Measurements from ENCODE around the gene IL4R. TPM values are rescaled to one million over a fixed set of nuclear protein-coding genes. Genes with fewer than 3 reads are reported as not detected.

The IL4R gene
- total and polyA plus RNA-seq, 7 donors = 16.9 to 177 (median 55.3) TPM

DNA sequence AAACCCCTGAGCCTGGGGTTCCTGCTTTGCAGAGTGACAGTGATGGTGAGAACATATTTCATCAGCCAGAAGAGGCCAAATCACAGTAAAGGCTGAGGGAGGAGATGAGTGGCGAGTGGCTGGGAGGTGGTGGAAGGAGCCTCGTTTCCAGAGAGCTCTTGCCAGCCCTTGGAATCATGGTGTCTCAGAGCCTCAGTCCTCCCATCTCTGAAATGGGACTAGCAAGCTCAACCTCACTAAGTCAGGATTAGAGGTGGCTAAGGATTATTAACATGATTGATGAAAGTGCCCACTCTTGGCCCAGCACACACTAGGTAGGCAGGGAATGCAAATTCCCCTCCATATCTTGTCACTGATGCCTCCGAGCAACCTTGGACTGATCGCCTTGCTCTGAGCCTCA lies 43.0 kb downstream of the IL4R start:
- Histone ChIP-seq H3K4me1 (no peaks in the 10 kb centered on the region), H3K4me3 (no peak overlapping the region), H3K36me3 (peaks cover 56 to 98% (median 84%) of the 10 kb centered on the region in 4 donors), H3K27ac (peak overlapping the region in 2 of 4 donors; percentile 18 to 22), H3K27me3 (no peaks in the 10 kb centered on the region), H3K9me3 (no peaks in the 10 kb centered on the region)
- TF ChIP-seq, protein P1, sequence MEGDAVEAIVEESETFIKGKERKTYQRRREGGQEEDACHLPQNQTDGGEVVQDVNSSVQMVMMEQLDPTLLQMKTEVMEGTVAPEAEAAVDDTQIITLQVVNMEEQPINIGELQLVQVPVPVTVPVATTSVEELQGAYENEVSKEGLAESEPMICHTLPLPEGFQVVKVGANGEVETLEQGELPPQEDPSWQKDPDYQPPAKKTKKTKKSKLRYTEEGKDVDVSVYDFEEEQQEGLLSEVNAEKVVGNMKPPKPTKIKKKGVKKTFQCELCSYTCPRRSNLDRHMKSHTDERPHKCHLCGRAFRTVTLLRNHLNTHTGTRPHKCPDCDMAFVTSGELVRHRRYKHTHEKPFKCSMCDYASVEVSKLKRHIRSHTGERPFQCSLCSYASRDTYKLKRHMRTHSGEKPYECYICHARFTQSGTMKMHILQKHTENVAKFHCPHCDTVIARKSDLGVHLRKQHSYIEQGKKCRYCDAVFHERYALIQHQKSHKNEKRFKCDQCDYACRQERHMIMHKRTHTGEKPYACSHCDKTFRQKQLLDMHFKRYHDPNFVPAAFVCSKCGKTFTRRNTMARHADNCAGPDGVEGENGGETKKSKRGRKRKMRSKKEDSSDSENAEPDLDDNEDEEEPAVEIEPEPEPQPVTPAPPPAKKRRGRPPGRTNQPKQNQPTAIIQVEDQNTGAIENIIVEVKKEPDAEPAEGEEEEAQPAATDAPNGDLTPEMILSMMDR (IDR thresholded peaks at IDR 0.05) = no peak
- peak in 1 of 4 donors; percentile 30 for TF ChIP-seq POLR2AphosphoS5 (IDR thresholded peaks at IDR 0.05)
- WGBS, 2 donors = 92 to 94% methylated on average over 4 of the region's 4 CpGs
- intact Hi-C loops (cut with DNase I) = no loop called here
- no peak for DNase-seq

DNA sequence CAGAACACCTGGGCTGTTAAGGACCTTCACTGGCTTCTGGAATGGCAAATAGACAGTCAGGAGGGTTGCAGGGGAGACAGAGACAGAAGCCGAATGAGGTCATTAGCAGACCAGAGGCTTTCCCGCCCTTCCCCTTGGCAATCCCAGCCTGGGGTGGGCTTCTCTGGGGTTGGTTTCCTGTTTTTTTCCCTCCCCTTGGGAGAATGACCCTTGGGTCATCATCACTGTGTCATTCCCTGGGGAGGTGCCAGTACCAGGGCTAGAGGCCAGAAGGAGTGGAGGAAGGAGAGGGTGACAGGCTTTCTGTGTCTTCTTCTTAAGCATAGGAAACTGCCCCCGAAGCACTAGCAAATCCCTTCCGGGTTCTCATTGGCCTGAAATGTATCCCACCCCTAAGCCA lies 45.3 kb downstream of the IL4R start:
- peaks cover 53 to 98% (median 80%) of the 10 kb centered on the region in 4 donors for H3K36me3 ChIP-seq
- TF ChIP-seq, protein P1 (IDR thresholded peaks at IDR 0.05) = no peak
- TF ChIP-seq POLR2AphosphoS5 (IDR thresholded peaks at IDR 0.05) (no peak), EP300 (IDR thresholded peaks at IDR 0.05) (no peak), POLR2A (IDR thresholded peaks at IDR 0.05) (no peak)
- peak overlapping the region; percentile 3 to 46 (median 22) for H3K27ac ChIP-seq
- no peak for DNase-seq
- 96% methylated on average over 4 of the region's 4 CpGs for WGBS, 2 donors
- H3K27me3 ChIP-seq = no peaks in the 10 kb centered on the region
- H3K4me3 ChIP-seq = no peak overlapping the region
- intact Hi-C loops (cut with DNase I) = no loop called here
- H3K9me3 ChIP-seq = no peaks in the 10 kb centered on the region
- peaks cover 0 to 12% (median 10%) of the 10 kb centered on the region in 4 donors for H3K4me1 ChIP-seq

DNA sequence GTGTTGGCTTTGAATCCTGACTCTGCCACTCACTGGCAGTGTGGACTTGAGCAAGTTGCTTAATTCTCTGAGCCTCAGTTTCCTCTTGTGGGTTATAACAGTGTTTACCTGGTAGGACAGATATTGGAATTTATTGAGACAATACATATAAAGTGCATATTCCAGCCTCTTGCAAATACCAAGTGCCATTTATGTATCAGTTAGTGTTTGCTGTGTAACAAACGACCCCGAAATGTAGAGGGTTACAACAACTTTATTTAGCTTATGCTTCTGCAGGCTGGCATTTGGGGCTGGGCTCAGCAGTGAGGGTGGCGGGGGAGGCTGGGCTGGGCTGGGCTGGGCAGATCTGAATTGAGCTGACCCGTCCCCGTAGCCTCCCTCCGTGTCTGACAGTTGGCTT lies 45.8 kb downstream of the IL4R start:
- peak overlapping the region in 1 of 4 donors; percentile 46 for H3K27ac ChIP-seq
- intact Hi-C loops (cut with DNase I) = no loop called here

DNA sequence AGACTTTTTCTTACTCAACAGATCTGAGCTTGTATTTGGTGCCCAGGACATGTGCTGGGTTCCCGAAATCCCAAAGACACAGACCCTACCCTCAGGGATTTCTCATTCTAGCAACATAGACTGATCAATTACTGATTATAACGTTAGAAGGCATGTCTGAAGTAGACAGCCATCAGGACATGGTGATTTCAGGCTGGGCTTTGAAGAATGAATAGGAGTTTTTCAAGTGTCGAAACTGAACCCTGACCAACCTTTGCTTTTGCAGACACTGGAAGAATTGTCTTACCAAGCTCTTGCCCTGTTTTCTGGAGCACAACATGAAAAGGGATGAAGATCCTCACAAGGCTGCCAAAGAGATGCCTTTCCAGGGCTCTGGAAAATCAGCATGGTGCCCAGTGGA lies 48.2 kb downstream of the IL4R start:
- WGBS, 2 donors = 94 to 95% methylated on average over 3 of the region's 3 CpGs
- no peak for DNase-seq
- Histone ChIP-seq H3K4me3 (no peak overlapping the region), H3K4me1 (peaks cover 0 to 15% (median 11%) of the 10 kb centered on the region in 4 donors), H3K27me3 (no peaks in the 10 kb centered on the region), H3K9me3 (no peaks in the 10 kb centered on the region), H3K27ac (no peak overlapping the region), H3K36me3 (peaks cover 38 to 73% (median 56%) of the 10 kb centered on the region in 4 donors)
- no peak for TF ChIP-seq POLR2A (IDR thresholded peaks at IDR 0.05)
- no peak for TF ChIP-seq POLR2AphosphoS5 (IDR thresholded peaks at IDR 0.05)
- TF ChIP-seq, protein P1 (IDR thresholded peaks at IDR 0.05) = no peak
- no peak for TF ChIP-seq EP300 (IDR thresholded peaks at IDR 0.05)
- intact Hi-C loops (cut with DNase I) = no loop called here

More for the DNA sequence above, 45.8 kb downstream of the IL4R start:
- 80 to 89% methylated on average over 6 of the region's 6 CpGs for WGBS, 2 donors
- Histone ChIP-seq H3K27me3 (no peaks in the 10 kb centered on the region), H3K36me3 (peaks cover 47 to 96% (median 76%) of the 10 kb centered on the region in 4 donors), H3K4me1 (peaks cover 0 to 15% (median 11%) of the 10 kb centered on the region in 4 donors), H3K4me3 (no peak overlapping the region), H3K9me3 (no peaks in the 10 kb centered on the region)
- DNase-seq = no peak
- no peak for TF ChIP-seq POLR2AphosphoS5 (IDR thresholded peaks at IDR 0.05)
- no peak for TF ChIP-seq EP300 (IDR thresholded peaks at IDR 0.05)
- TF ChIP-seq POLR2A (IDR thresholded peaks at IDR 0.05) = no peak
- TF ChIP-seq, protein P1 (IDR thresholded peaks at IDR 0.05) = no peak
